Fibroblast of lung (primary cell): Measurements from ENCODE around the gene PAM. TPM values are rescaled to one million over a fixed set of nuclear protein-coding genes. Genes with fewer than 3 reads are reported as not detected.

ENCODE experiments used
- DNase-seq, 2 donors: peaks; one replicate each; pipeline versions ENCODE4 v3.0.0 to v3.0.0-alpha.2; 2010; ENCODE audit warnings: low read depth in 2 of 2
- H2AFZ ChIP-seq: 2 replicates; pipeline ENCODE4 v1.5.1; 2012; ENCODE audit warnings: low read length, control low read depth, inconsistent platforms
- H3K27ac ChIP-seq: 2 replicates; pipeline ENCODE4 v1.5.1; 2011; ENCODE audit warnings: low read length, control low read depth; ENCODE audit not compliant: insufficient read depth
- H3K27me3 ChIP-seq: 2 replicates; pipeline ENCODE4 v1.5.1; 2011; ENCODE audit warnings: mild to moderate bottlenecking, low read length; ENCODE audit not compliant: control insufficient read depth, insufficient read depth
- H3K36me3 ChIP-seq: 2 replicates; pipeline ENCODE4 v1.5.1; 2011; ENCODE audit warnings: low read length; ENCODE audit not compliant: control insufficient read depth, insufficient read depth
- H3K4me1 ChIP-seq: 2 replicates; pipeline ENCODE4 v1.5.1; 2011; ENCODE audit warnings: low read length; ENCODE audit not compliant: control insufficient read depth, insufficient read depth; ENCODE audit errors: extremely low read depth
- H3K4me2 ChIP-seq: 2 replicates; pipeline ENCODE4 v1.5.1; 2011; ENCODE audit warnings: low read length, control low read depth; ENCODE audit not compliant: insufficient read depth; ENCODE audit errors: extremely low read depth
- H3K4me3 ChIP-seq, 4 experiments: fragments of 200-600 bp in 1 of 4; sonication (generic) in 1 of 4; replicated peaks in 1 of 4; 2 replicates each; pipeline ENCODE4 v1.5.1; 2011 to 2016; ENCODE audit warnings: low read length in 4 of 4, low read depth in 3 of 4, mild to moderate bottlenecking in 3 of 4, control low read depth in 2 of 4, inconsistent platforms in 1 of 4, mixed read lengths in 1 of 4; ENCODE audit not compliant: insufficient read depth in 1 of 4; ENCODE audit errors: control extremely low read depth in 1 of 4
- H3K79me2 ChIP-seq: 2 replicates; pipeline ENCODE4 v1.5.1; 2012; ENCODE audit warnings: mild to moderate bottlenecking, low read length, inconsistent platforms; ENCODE audit not compliant: control insufficient read depth, insufficient read depth
- H3K9ac ChIP-seq: 2 replicates; pipeline ENCODE4 v1.5.1; 2011; ENCODE audit warnings: mild to moderate bottlenecking, low read length, control low read depth; ENCODE audit not compliant: insufficient read depth
- H3K9me3 ChIP-seq: 2 replicates; pipeline ENCODE4 v1.5.1; 2012; ENCODE audit warnings: low read depth, low read length; ENCODE audit not compliant: control insufficient read depth, insufficient read depth
- H4K20me1 ChIP-seq: 2 replicates; pipeline ENCODE4 v1.5.1; 2011; ENCODE audit warnings: low read length; ENCODE audit not compliant: control insufficient read depth, insufficient read depth; ENCODE audit errors: extremely low read depth
- CTCF ChIP-seq, 2 donors: IDR thresholded peaks in 1 of 2; conservative IDR thresholded peaks in 1 of 2; 1 replicate in 1 of 2; 2 replicates in 1 of 2; pipeline ENCODE4 v1.5.1; 2011 to 2012; ENCODE audit warnings: low read length in 2 of 2, control low read depth in 1 of 2, inconsistent platforms in 1 of 2, low read depth in 1 of 2, mild to moderate bottlenecking in 1 of 2
- EZH2 ChIP-seq: IDR thresholded peaks from 2 replicates; pipeline ENCODE4 v1.5.1; 2012; ENCODE audit warnings: low read length, control low read depth, mild to moderate bottlenecking; ENCODE audit errors: missing control alignments
- polyA plus RNA-seq, 2 donors: library from polyadenylated mRNA; depleted of rRNA in 1 of 2; stranded (reverse) in 1 of 2; unstranded in 1 of 2; fragments of >200 nt; gene quantifications; 2 replicates each; pipeline ENCODE4 v1.2.1, GENCODE V29; 2011 to 2012; ENCODE audit warnings: missing spikeins in 1 of 2
- total RNA-seq: library from RNA; depleted of rRNA; stranded (reverse); fragments of >200 nt; gene quantifications from 2 replicates; pipeline ENCODE4 v1.2.1, GENCODE V29; 2014

Gene PAM
- total and polyA plus RNA-seq, 2 donors (not counting 1 experiment from before 2014, with no cell fraction given): 404 to 405 TPM

DNA sequence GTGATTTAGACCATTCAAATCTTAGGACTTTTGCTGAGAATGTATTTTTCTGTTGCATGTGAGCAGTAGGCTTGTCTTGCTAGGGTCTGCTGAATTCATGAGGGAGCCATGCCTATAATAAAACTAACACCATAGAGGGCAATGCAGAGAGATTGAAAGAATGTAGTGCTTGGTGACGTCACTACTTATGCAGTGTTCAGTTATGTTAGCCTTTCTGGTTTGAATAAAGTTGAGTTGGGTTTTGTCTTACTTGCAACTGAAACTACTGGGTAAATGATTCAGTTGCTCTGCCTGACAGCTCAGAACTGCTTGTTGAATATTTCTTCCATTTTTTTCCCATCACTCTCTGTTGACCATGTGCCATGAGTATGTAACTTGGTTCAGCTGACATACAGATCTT lies 114.1 kb downstream of the PAM start:
- Histone ChIP-seq H3K79me2 (peaks cover 7% of the 10 kb centered on the region), H3K27ac (no peak overlapping the region), H3K9me3 (no peaks in the 10 kb centered on the region), H3K4me2 (no peak overlapping the region), H3K36me3 (no peaks in the 10 kb centered on the region), H3K4me3 (no peak overlapping the region), H2AFZ (no peak overlapping the region), H3K9ac (no peak overlapping the region), H3K4me1 (no peaks in the 10 kb centered on the region), H4K20me1 (no peaks in the 10 kb centered on the region), H3K27me3 (no peaks in the 10 kb centered on the region)
- TF ChIP-seq EZH2 (no peak), CTCF (conservative IDR thresholded peaks at IDR 0.05 in 1 of 2, IDR thresholded peaks at IDR 0.05 in 1 of 2; ENCODE audit: low read depth in 1 of 2, low read length in 2 of 2) (no peak)
- DNase-seq: no peak

DNA sequence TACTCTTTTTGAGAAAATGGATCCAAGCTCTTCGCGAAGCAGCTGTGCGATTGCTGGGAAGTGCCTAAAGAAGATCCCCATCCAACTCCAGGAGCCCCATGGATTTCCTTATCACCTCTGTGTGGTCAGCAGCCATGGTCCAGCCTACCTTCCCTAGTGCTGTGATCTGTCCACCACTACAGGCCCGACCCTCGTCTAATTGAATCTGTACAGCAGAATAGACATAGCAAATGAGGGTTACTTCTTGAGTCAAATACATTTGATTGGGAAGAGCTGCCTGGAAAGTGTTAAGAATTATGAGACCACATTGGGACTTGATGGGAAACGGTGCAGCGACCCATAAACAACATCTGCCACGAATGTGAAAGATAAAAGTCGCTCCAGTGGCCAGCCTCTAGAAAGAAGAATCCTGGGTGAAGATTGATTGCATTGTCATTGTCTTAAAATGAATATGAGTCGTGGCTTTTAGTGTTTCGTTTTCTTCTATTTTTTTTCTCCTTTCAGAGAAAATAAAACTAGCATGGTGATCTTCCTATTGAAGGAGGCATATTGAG lies 118.4 kb downstream of the PAM start:
- Histone ChIP-seq H4K20me1 (no peaks in the 10 kb centered on the region), H3K27me3 (no peaks in the 10 kb centered on the region), H3K4me1 (no peaks in the 10 kb centered on the region), H3K79me2 (peaks cover 4% of the 10 kb centered on the region), H3K27ac (no peak overlapping the region), H3K9me3 (no peaks in the 10 kb centered on the region), H3K4me2 (no peak overlapping the region), H3K36me3 (no peaks in the 10 kb centered on the region), H3K9ac (no peak overlapping the region), H3K4me3 (no peak overlapping the region), H2AFZ (no peak overlapping the region)
- no peak for TF ChIP-seq EZH2
- no peak for TF ChIP-seq CTCF (conservative IDR thresholded peaks at IDR 0.05 in 1 of 2, IDR thresholded peaks at IDR 0.05 in 1 of 2; ENCODE audit: low read depth in 1 of 2, low read length in 2 of 2)
- no peak for DNase-seq

DNA sequence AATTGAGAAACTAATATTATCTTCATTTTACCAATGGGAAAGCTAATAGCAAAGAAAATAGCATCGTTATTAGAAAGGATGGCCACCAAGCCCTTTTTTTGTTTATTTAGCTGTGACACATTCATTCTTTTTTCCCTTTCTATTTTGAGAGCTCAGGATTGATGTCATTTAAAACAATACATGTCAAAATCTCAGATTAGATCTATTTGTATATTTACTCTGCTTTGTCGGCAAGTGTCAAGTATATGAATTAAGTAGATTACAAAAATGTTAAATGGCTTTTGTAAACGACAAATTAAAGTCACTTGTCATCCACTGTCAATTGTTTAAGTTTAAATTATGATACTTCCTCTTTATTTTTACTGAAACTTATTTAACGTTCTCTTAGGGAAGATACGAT lies 118.9 kb downstream of the PAM start:
- H3K79me2 ChIP-seq: peaks cover 3% of the 10 kb centered on the region
- no peak for DNase-seq
- H2AFZ ChIP-seq: no peak overlapping the region

More for the DNA sequence above, 118.9 kb downstream of the PAM start:
- TF ChIP-seq CTCF (conservative IDR thresholded peaks at IDR 0.05 in 1 of 2, IDR thresholded peaks at IDR 0.05 in 1 of 2; ENCODE audit: low read depth in 1 of 2, low read length in 2 of 2) (no peak), EZH2 (no peak)
- Histone ChIP-seq H3K27me3 (no peaks in the 10 kb centered on the region), H3K4me3 (no peak overlapping the region), H3K4me2 (no peak overlapping the region), H3K27ac (no peak overlapping the region), H3K9me3 (no peaks in the 10 kb centered on the region), H4K20me1 (no peaks in the 10 kb centered on the region), H3K36me3 (no peaks in the 10 kb centered on the region), H3K9ac (no peak overlapping the region), H3K4me1 (no peaks in the 10 kb centered on the region)
